SJSA1 (cell line): ENCODE data around the gene PIM1. TPM values are rescaled to one million over a fixed set of nuclear protein-coding genes. Genes with fewer than 3 reads are reported as not detected.
A peak's percentile ranks its signal among the peaks of the same experiment; 100 is the strongest.

ENCODE experiments used
- DNase-seq, 2 experiments: peaks; one replicate each; pipeline ENCODE4 v3.0.0-alpha.2; 2015 to 2020; ENCODE audit warnings: low spot score in 2 of 2, low read depth in 1 of 2
- H3K27ac ChIP-seq: fragments of 250-450 bp; sonication (Bioruptor Pico); 2 replicates; pipeline ENCODE4 v1.5.1; 2020; ENCODE audit warnings: mild to moderate bottlenecking, moderate library complexity
- H3K27me3 ChIP-seq: fragments of 250-450 bp; sonication (Bioruptor Pico); replicated peaks from 2 replicates; pipeline ENCODE4 v1.5.1; 2020; ENCODE audit warnings: mild to moderate bottlenecking, moderate library complexity
- H3K36me3 ChIP-seq: fragments of 250-450 bp; sonication (Bioruptor Pico); 2 replicates; pipeline ENCODE4 v1.5.1; 2020; ENCODE audit warnings: mild to moderate bottlenecking
- H3K4me1 ChIP-seq: fragments of 250-450 bp; sonication (Bioruptor Pico); replicated peaks from 2 replicates; pipeline ENCODE4 v1.6.1; 2021; ENCODE audit warnings: mild to moderate bottlenecking
- H3K4me3 ChIP-seq: fragments of 250-450 bp; sonication (Bioruptor Pico); 2 replicates; pipeline ENCODE4 v1.5.1; 2020; ENCODE audit warnings: mild to moderate bottlenecking
- H3K9me3 ChIP-seq: fragments of 250-450 bp; sonication (Bioruptor Pico); replicated peaks from 2 replicates; pipeline ENCODE4 v1.5.1; 2020; ENCODE audit warnings: mild to moderate bottlenecking
- total RNA-seq: library from RNA; depleted of rRNA; stranded (reverse); fragments of >200 nt; shearing (Covaris generic); gene quantifications from 2 replicates; pipeline ENCODE4 v1.2.3, GENCODE V29; 2014

PIM1 gene
- total RNA-seq, 1 experiment from 2014 or later = 49.8 TPM

GRCh38 chr6:37204014-37204751 lies 34.2 kb downstream of the PIM1 start:
- Histone ChIP-seq H3K4me1 (no peaks in the 10 kb centered on the region; the same call in 1 of the 2 replicates), H3K27me3 (no peaks in the 10 kb centered on the region), H3K4me3 (no peak overlapping the region), H3K9me3 (no peaks in the 10 kb centered on the region), H3K27ac (no peak overlapping the region), H3K36me3 (no peaks in the 10 kb centered on the region)
- no peak for DNase-seq

GRCh38 chr6:37205175-37205996 lies 35.4 kb downstream of the PIM1 start:
- no peak overlapping the region for H3K27ac ChIP-seq
- H3K4me3 ChIP-seq = no peak overlapping the region
- no peaks in the 10 kb centered on the region for H3K27me3 ChIP-seq
- H3K36me3 ChIP-seq = no peaks in the 10 kb centered on the region
- no peak for DNase-seq
- H3K9me3 ChIP-seq = no peaks in the 10 kb centered on the region
- no peaks in the 10 kb centered on the region; the same call in 1 of the 2 replicates for H3K4me1 ChIP-seq

- no peak overlapping the region for H3K27ac ChIP-seq
- H3K27me3 ChIP-seq = no peaks in the 10 kb centered on the region
- DNase-seq = no peak
- H3K9me3 ChIP-seq = no peaks in the 10 kb centered on the region
- peaks cover 3% of the 10 kb centered on the region; the same call in 1 of the 2 replicates for H3K4me1 ChIP-seq
- H3K36me3 ChIP-seq = no peaks in the 10 kb centered on the region
- no peak overlapping the region for H3K4me3 ChIP-seq
These were observed 36.0 kb downstream of the PIM1 start for GRCh38 chr6:37205997-37206340.

GRCh38 chr6:37206622-37207021 lies 36.7 kb downstream of the PIM1 start:
- Histone ChIP-seq H3K27me3 (no peaks in the 10 kb centered on the region), H3K9me3 (no peaks in the 10 kb centered on the region), H3K4me3 (no peak overlapping the region), H3K36me3 (no peaks in the 10 kb centered on the region), H3K4me1 (peaks cover 3% of the 10 kb centered on the region; the same call in 1 of the 2 replicates), H3K27ac (no peak overlapping the region)
- DNase-seq = no peak

- H3K27ac ChIP-seq = no peak overlapping the region
- no peak overlapping the region for H3K4me3 ChIP-seq
- no peaks in the 10 kb centered on the region for H3K36me3 ChIP-seq
- H3K9me3 ChIP-seq = no peaks in the 10 kb centered on the region
- H3K4me1 ChIP-seq = peaks cover 3% of the 10 kb centered on the region; the same call in 1 of the 2 replicates
- H3K27me3 ChIP-seq = no peaks in the 10 kb centered on the region
- DNase-seq = peak; percentile 70 to 85
These were observed 38.0 kb downstream of the PIM1 start for GRCh38 chr6:37207903-37208456.

- no peak overlapping the region for H3K27ac ChIP-seq
- H3K36me3 ChIP-seq = no peaks in the 10 kb centered on the region
- DNase-seq = no peak
- no peaks in the 10 kb centered on the region for H3K9me3 ChIP-seq
- no peak overlapping the region for H3K4me3 ChIP-seq
- peaks cover 3% of the 10 kb centered on the region; the same call in 1 of the 2 replicates for H3K4me1 ChIP-seq
- H3K27me3 ChIP-seq = no peaks in the 10 kb centered on the region
These were observed 38.8 kb downstream of the PIM1 start for GRCh38 chr6:37208793-37209192.

- no peak for DNase-seq
These were observed 39.7 kb downstream of the PIM1 start for GRCh38 chr6:37209461-37210205.

GRCh38 chr6:37210313-37210968 lies 40.5 kb downstream of the PIM1 start:
- Histone ChIP-seq H3K4me1 (peaks cover 3% of the 10 kb centered on the region; the same call in 1 of the 2 replicates), H3K27me3 (no peaks in the 10 kb centered on the region), H3K36me3 (no peaks in the 10 kb centered on the region), H3K27ac (no peak overlapping the region), H3K9me3 (no peaks in the 10 kb centered on the region), H3K4me3 (no peak overlapping the region)
- peak; percentile 75 to 78 for DNase-seq

More at GRCh38 chr6:37209461-37210205, 39.7 kb downstream of the PIM1 start:
- H3K4me3 ChIP-seq = no peak overlapping the region
- H3K9me3 ChIP-seq = no peaks in the 10 kb centered on the region
- peaks cover 3% of the 10 kb centered on the region; the same call in 1 of the 2 replicates for H3K4me1 ChIP-seq
- H3K27me3 ChIP-seq = no peaks in the 10 kb centered on the region
- H3K27ac ChIP-seq = no peak overlapping the region
- H3K36me3 ChIP-seq = no peaks in the 10 kb centered on the region

GRCh38 chr6:37212268-37212667 lies 42.3 kb downstream of the PIM1 start:
- H3K4me3 ChIP-seq = no peak overlapping the region
- no peak overlapping the region for H3K27ac ChIP-seq
- no peaks in the 10 kb centered on the region for H3K36me3 ChIP-seq
- no peak for DNase-seq
- H3K9me3 ChIP-seq = no peaks in the 10 kb centered on the region
- H3K27me3 ChIP-seq = no peaks in the 10 kb centered on the region
- H3K4me1 ChIP-seq = peaks cover 3% of the 10 kb centered on the region; the same call in 1 of the 2 replicates

GRCh38 chr6:37218061-37218460 lies 48.1 kb downstream of the PIM1 start:
- H3K27ac ChIP-seq = no peak overlapping the region
- H3K4me1 ChIP-seq = no peaks in the 10 kb centered on the region
- no peaks in the 10 kb centered on the region for H3K27me3 ChIP-seq
- H3K4me3 ChIP-seq = no peak overlapping the region
- no peak for DNase-seq
- H3K36me3 ChIP-seq = no peaks in the 10 kb centered on the region
- H3K9me3 ChIP-seq = no peaks in the 10 kb centered on the region

- Histone ChIP-seq H3K27me3 (no peaks in the 10 kb centered on the region), H3K9me3 (no peaks in the 10 kb centered on the region), H3K27ac (no peak overlapping the region), H3K4me1 (no peaks in the 10 kb centered on the region), H3K4me3 (no peak overlapping the region), H3K36me3 (no peaks in the 10 kb centered on the region)
- DNase-seq = no peak
These were observed 48.6 kb downstream of the PIM1 start for GRCh38 chr6:37218511-37218910.

GRCh38 chr6:37221585-37222124 lies 51.7 kb downstream of the PIM1 start:
- peak overlapping the region; percentile 37 for H3K4me3 ChIP-seq
- H3K36me3 ChIP-seq = no peaks in the 10 kb centered on the region
- no peak overlapping the region for H3K27ac ChIP-seq
- no peaks in the 10 kb centered on the region for H3K9me3 ChIP-seq
- no peaks in the 10 kb centered on the region for H3K27me3 ChIP-seq
- no peak for DNase-seq
- no peaks in the 10 kb centered on the region for H3K4me1 ChIP-seq
